PFSK-1 (cell line): ENCODE data around the gene LENEP.

ENCODE experiments used
- FOXP2 ChIP-seq: optimal IDR thresholded peaks from 2 replicates; pipeline ENCODE3; 2011; ENCODE audit warnings: borderline replicate concordance, control low read depth, inconsistent platforms; ENCODE audit not compliant: insufficient read depth; ENCODE audit errors: extremely low read length, extremely low read depth
- POLR2AphosphoS5 ChIP-seq: IDR thresholded peaks from 2 replicates; pipeline ENCODE4 v1.6.1; 2012; ENCODE audit warnings: low read depth, mild to moderate bottlenecking, control low read depth, low read length, moderate library complexity
- SIN3A ChIP-seq: IDR thresholded peaks from 2 replicates; pipeline ENCODE4 v1.6.1; 2012; ENCODE audit warnings: mild to moderate bottlenecking, low read length, moderate library complexity, borderline replicate concordance; ENCODE audit not compliant: insufficient read depth
- TAF1 ChIP-seq: IDR thresholded peaks from 2 replicates; pipeline ENCODE4 v1.6.1; 2012; ENCODE audit warnings: low read length, control low read depth, borderline replicate concordance; ENCODE audit not compliant: insufficient read depth
- TF ChIP-seq, protein P1 (sequence below), 2 experiments: IDR thresholded peaks; 2 replicates each; pipeline versions ENCODE4 v1.6.1 to v1.8.0; 2011 to 2012; ENCODE audit warnings: low read depth in 2 of 2, low read length in 2 of 2, control low read depth in 1 of 2, inconsistent platforms in 1 of 2, mild to moderate bottlenecking in 1 of 2, moderate library complexity in 1 of 2; ENCODE audit not compliant: insufficient read depth in 1 of 2

LENEP gene

DNA sequence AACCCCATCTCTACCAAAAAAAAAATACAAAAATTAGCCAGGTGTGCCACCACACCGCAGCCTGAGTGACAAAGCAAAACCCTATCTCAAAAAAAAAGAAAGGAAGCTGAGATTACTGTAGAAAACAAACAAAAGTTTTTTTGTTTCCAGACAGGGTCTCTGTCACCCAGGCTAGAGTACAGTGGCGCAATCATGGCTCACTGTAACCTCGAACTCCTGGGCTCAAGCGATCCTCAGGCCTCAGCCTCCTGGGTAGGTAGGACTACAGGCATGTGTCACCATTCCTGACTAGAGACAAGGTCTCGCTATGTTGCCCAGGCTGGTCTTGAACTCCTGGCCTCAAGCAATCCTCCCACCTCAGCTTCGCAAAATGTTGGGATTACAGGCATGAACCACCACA, 29.0 kb upstream of the LENEP start:
- TF ChIP-seq, protein P1, sequence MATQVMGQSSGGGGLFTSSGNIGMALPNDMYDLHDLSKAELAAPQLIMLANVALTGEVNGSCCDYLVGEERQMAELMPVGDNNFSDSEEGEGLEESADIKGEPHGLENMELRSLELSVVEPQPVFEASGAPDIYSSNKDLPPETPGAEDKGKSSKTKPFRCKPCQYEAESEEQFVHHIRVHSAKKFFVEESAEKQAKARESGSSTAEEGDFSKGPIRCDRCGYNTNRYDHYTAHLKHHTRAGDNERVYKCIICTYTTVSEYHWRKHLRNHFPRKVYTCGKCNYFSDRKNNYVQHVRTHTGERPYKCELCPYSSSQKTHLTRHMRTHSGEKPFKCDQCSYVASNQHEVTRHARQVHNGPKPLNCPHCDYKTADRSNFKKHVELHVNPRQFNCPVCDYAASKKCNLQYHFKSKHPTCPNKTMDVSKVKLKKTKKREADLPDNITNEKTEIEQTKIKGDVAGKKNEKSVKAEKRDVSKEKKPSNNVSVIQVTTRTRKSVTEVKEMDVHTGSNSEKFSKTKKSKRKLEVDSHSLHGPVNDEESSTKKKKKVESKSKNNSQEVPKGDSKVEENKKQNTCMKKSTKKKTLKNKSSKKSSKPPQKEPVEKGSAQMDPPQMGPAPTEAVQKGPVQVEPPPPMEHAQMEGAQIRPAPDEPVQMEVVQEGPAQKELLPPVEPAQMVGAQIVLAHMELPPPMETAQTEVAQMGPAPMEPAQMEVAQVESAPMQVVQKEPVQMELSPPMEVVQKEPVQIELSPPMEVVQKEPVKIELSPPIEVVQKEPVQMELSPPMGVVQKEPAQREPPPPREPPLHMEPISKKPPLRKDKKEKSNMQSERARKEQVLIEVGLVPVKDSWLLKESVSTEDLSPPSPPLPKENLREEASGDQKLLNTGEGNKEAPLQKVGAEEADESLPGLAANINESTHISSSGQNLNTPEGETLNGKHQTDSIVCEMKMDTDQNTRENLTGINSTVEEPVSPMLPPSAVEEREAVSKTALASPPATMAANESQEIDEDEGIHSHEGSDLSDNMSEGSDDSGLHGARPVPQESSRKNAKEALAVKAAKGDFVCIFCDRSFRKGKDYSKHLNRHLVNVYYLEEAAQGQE (IDR thresholded peaks at IDR 0.05; ENCODE audit: insufficient read depth in 1 of 2, low read depth in 2 of 2, low read length in 2 of 2): no peak
- TF ChIP-seq SIN3A (no peak), POLR2AphosphoS5 (no peak), TAF1 (no peak), FOXP2 (no peak)

DNA sequence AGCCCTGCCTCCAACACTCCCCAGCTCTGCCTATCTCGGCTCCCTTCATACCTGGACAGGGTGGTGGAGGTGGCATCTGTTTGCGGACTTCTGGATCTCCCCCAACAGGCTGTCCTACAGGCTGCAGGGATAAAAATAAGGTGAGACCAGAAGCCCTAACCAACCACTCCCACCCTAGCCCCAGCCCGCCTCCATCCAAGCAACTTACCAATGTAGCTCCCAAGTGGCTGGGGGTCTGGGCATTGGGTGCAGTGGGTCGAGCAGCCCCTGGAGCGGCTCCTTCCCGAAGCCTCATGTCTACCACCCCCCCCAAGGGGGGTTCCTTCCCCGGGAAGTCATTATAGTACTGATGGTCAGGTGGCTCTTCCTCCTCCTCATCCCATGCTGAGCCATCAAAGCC, 27.3 kb upstream of the LENEP start:
- TF ChIP-seq FOXP2: no peak
- TF ChIP-seq TAF1: no peak
- no peak for TF ChIP-seq POLR2AphosphoS5
- no peak for TF ChIP-seq SIN3A
- TF ChIP-seq, protein P1 (IDR thresholded peaks at IDR 0.05; ENCODE audit: insufficient read depth in 1 of 2, low read depth in 2 of 2, low read length in 2 of 2): no peak

DNA sequence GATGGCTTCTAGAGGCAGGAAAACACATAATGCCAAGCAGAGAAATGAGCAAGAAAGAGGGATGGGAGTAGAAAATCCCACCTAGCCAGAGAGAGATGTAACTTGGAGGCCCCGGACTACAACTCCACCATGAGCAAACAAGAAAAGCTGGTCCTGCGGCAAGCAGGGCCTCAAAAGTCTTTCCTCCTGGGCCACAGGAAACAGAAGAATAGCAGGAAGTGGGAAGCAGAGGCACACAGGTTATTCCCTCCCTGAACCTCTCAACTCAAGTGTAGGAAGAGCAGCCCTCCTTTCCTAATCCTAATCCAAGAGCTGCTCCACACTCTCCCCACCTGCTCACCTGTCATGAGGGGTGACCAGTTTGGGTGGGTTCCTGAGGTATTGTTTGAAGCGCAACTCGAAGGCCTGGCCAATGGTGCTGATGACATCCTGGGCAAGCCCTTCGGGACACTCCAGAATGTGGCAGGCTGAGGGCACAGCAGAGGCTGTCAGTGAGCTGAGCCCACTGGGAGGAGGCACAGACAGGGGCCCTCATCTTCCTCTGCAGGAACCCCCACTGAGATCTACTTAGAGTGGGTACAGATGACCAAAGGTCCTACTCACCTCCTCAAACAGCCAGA, 25.9 kb upstream of the LENEP start:
- no peak for TF ChIP-seq SIN3A
- no peak for TF ChIP-seq FOXP2
- TF ChIP-seq POLR2AphosphoS5: 0 out of 2 replicates have a peak, but pooled peaks have one; percentile 34
- TF ChIP-seq, protein P1 (IDR thresholded peaks at IDR 0.05; ENCODE audit: insufficient read depth in 1 of 2, low read depth in 2 of 2, low read length in 2 of 2): no peak

DNA sequence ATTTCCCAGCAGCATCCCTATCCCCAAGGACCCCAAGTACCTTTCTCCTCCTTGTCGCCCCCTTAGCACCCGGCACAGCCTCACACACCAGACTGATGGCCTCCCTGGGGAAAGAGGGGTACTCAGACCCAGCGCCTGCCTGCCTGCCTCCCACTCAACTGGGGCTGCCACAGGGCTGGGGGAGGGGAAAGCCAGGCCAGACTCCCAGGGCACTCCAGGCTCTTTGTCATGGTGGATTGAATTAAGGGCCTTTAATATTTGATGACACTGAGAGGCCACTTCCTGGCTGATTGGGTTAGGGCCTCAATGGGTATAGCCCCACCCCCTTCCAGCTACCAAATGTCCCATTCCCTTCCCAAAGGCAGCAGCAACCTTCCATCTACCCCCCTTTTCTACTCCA, 24.7 kb upstream of the LENEP start:
- TF ChIP-seq POLR2AphosphoS5: no peak
- TF ChIP-seq TAF1: 0 out of 2 replicates have a peak, but pooled peaks have one; percentile 21
- TF ChIP-seq SIN3A: no peak
- TF ChIP-seq, protein P1 (IDR thresholded peaks at IDR 0.05; ENCODE audit: insufficient read depth in 1 of 2, low read depth in 2 of 2, low read length in 2 of 2): no peak
- no peak for TF ChIP-seq FOXP2

DNA sequence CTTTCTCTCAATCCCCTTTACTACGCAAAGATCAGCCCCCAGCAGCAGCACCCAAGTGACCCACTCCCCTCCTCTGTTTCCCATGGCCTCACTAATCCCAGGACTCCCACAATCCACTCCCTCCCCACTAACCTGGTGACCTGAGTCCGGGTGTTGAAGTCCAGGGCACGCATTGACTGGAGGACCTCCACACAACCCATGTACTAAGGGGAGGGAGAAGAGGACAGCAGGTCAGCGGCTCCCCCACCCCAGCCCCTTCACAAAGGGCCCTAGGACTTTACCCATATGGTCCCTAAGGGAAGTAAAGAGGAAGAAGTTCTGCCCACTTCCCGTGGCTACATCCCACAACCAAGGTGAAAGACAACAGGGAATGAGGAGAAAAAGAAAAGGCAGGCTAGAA, 24.1 kb upstream of the LENEP start:
- TF ChIP-seq, protein P1 (IDR thresholded peaks at IDR 0.05; ENCODE audit: insufficient read depth in 1 of 2, low read depth in 2 of 2, low read length in 2 of 2): no peak
- TF ChIP-seq POLR2AphosphoS5 (no peak), TAF1 (no peak), SIN3A (no peak), FOXP2 (no peak)
